Body of pancreas (tissue), 4 donors: ENCODE measurements around the gene ZNF768.

ENCODE experiments used
- CTCF ChIP-seq, 7 experiments: fragments of 450-650 bp in 4 of 7; fragments of 200-600 bp in 3 of 7; sonication (generic) in 3 of 7; IDR thresholded peaks; one replicate each; pipeline ENCODE4 v1.5.1; 2016 to 2019; ENCODE audit warnings: antibody characterized with exemption in 7 of 7
- POLR2A ChIP-seq, 3 donors: fragments of 450-650 bp; IDR thresholded peaks; one replicate each; pipeline ENCODE4 v1.6.1; 2016; ENCODE audit warnings: antibody characterized with exemption in 3 of 3, mild to moderate bottlenecking in 2 of 3

GRCh38 chr16:30526823-30527634 lies 663 bp upstream of the ZNF768 start:
- TF ChIP-seq CTCF (IDR thresholded peaks at IDR 0.05) = peak in 6 of 7 experiments; percentile 21 to 52 (median 46)
- peak; percentile 74 to 91 (median 87) for TF ChIP-seq POLR2A (IDR thresholded peaks at IDR 0.05)
